Epithelial cell of esophagus (primary cell): Measurements from ENCODE around the gene DST.

ENCODE experiments used
- DNase-seq: peaks from one replicate; pipeline ENCODE4 v3.0.0; 2010; ENCODE audit warnings: low read depth
- H3K4me3 ChIP-seq: 2 replicates; pipeline ENCODE4 v1.5.1; 2011; ENCODE audit warnings: mild to moderate bottlenecking, low read length, control low read depth
- CTCF ChIP-seq: IDR thresholded peaks from 2 replicates; pipeline ENCODE4 v1.5.1; 2011; ENCODE audit warnings: low read depth, mild to moderate bottlenecking, low read length, control low read depth, inconsistent platforms; ENCODE audit not compliant: insufficient read depth; ENCODE audit errors: missing control alignments

Gene DST

GRCh38 chr6:56688521-56688920 is 45.8 kb upstream of the DST start:
- no peak overlapping the region for H3K4me3 ChIP-seq

GRCh38 chr6:56687551-56687950 is 44.9 kb upstream of the DST start:
- no peak for DNase-seq
- TF ChIP-seq CTCF = no peak

More at GRCh38 chr6:56688521-56688920, 45.8 kb upstream of the DST start:
- TF ChIP-seq CTCF = no peak
- DNase-seq = peak; percentile 67

GRCh38 chr6:56686429-56686828 is 43.7 kb upstream of the DST start:
- no peak for TF ChIP-seq CTCF
- peak; percentile 23 for DNase-seq
- no peak overlapping the region for H3K4me3 ChIP-seq

More at GRCh38 chr6:56687551-56687950, 44.9 kb upstream of the DST start:
- H3K4me3 ChIP-seq = no peak overlapping the region

DNA sequence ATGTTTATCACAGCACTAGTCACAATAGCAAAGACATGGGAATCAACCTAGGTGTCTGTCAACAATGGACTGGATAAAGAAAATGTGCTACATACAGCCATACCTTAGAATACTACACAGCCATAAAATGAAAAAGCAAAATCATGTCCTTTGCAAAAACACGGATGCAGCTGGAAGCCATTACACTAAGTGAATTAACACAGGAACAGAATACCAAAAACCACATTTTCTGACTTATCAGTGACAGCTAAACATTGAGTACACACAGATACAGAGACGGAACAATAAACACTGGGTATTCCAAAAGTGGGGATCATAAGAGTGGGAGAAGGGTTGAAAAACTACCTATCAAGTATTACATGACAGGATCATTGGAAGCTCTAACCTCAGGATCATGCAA is 43.3 kb upstream of the DST start:
- no peak for DNase-seq
- TF ChIP-seq CTCF = no peak
- H3K4me3 ChIP-seq = no peak overlapping the region

- TF ChIP-seq CTCF = no peak
- H3K4me3 ChIP-seq = no peak overlapping the region
- no peak for DNase-seq
Observed at GRCh38 chr6:56685102-56685733, 42.5 kb upstream of the DST start.

- no peak for DNase-seq
- TF ChIP-seq CTCF = no peak
- no peak overlapping the region for H3K4me3 ChIP-seq
Observed at GRCh38 chr6:56684342-56685101, 41.8 kb upstream of the DST start.
